Endodermal cell (in vitro differentiated cells): ENCODE measurements around the gene RRM2. TPM values are rescaled to one million over a fixed set of nuclear protein-coding genes. Genes with fewer than 3 reads are reported as not detected.

ENCODE experiments used
- DNase-seq: peaks from one replicate; pipeline ENCODE4 v3.0.0-alpha.2; 2017
- H3K27ac ChIP-seq: 2 replicates; pipeline ENCODE4 v1.5.1; 2013; ENCODE audit warnings: mild to moderate bottlenecking, low read depth, low read length, moderate library complexity
- H3K27me3 ChIP-seq: 2 replicates; pipeline ENCODE4 v1.6.1; 2013; ENCODE audit warnings: mild to moderate bottlenecking, low read length, moderate library complexity; ENCODE audit not compliant: insufficient read depth, control insufficient read depth, poor library complexity, severe bottlenecking
- H3K36me3 ChIP-seq: 2 replicates; pipeline ENCODE4 v1.7.0; 2013; ENCODE audit warnings: mild to moderate bottlenecking, low read length, moderate library complexity; ENCODE audit not compliant: control insufficient read depth, insufficient read depth
- H3K4me1 ChIP-seq: one replicate; pipeline ENCODE4 v1.7.0; 2013; ENCODE audit warnings: low read length; ENCODE audit not compliant: control insufficient read depth, insufficient read depth
- H3K4me3 ChIP-seq: 2 replicates; pipeline ENCODE4 v1.5.1; 2013; ENCODE audit warnings: mild to moderate bottlenecking, low read length, moderate library complexity
- H3K9ac ChIP-seq: 2 replicates; pipeline ENCODE4 v1.6.1; 2013; ENCODE audit warnings: mild to moderate bottlenecking, low read length, moderate library complexity; ENCODE audit not compliant: poor library complexity, severe bottlenecking; ENCODE audit errors: extremely low read depth
- H3K9me3 ChIP-seq: 2 replicates; pipeline ENCODE4 v1.6.1; 2013; ENCODE audit warnings: mild to moderate bottlenecking, low read length, moderate library complexity; ENCODE audit not compliant: control insufficient read depth
- H3K27ac Mint-ChIP-seq: 2 replicates; pipeline ENCODE4 v1.8.0; 2020; ENCODE audit warnings: mixed read lengths
- H3K27me3 Mint-ChIP-seq: 2 replicates; pipeline ENCODE4 v1.8.0; 2021; ENCODE audit warnings: mild to moderate bottlenecking, mixed read lengths; ENCODE audit not compliant: insufficient read depth
- H3K36me3 Mint-ChIP-seq: 2 replicates; pipeline ENCODE4 v1.8.0; 2020; ENCODE audit warnings: low read depth, mixed read lengths
- H3K4me1 Mint-ChIP-seq: 2 replicates; pipeline ENCODE4 v1.8.0; 2020; ENCODE audit warnings: mixed read lengths
- H3K4me3 Mint-ChIP-seq: 2 replicates; pipeline ENCODE4 v1.8.0; 2020; ENCODE audit warnings: mild to moderate bottlenecking, moderate library complexity, mixed read lengths
- H3K9me3 Mint-ChIP-seq: 2 replicates; pipeline ENCODE4 v1.8.0; 2020; ENCODE audit warnings: mild to moderate bottlenecking, mixed read lengths
- CTCF ChIP-seq: fragments of 200-600 bp; sonication (generic); conservative IDR thresholded peaks from 2 replicates; pipeline ENCODE4 v1.5.0; 2021; ENCODE audit warnings: antibody characterized with exemption, mild to moderate bottlenecking
- WGBS, 2 experiments: methylation state at CpG; one replicate each; pipeline versions ENCODE4 v1.1.5 to v1.1.7; 2013; ENCODE audit warnings: missing lambda C conversion rate in 2 of 2, mixed read lengths in 1 of 2; ENCODE audit not compliant: insufficient coverage in 1 of 2, insufficient read length in 1 of 2; 5-methylcytosine and 5-hydroxymethylcytosine counted together
- total RNA-seq, 2 donors: library from RNA; stranded (reverse); fragmentation: NEBNext Ultra II Directional in 1 of 2; extraction: Animal tissue kit (Norgen Biotek cat#: 25700) in 1 of 2; gene quantifications; 2 replicates in 1 of 2; 3 replicates in 1 of 2; pipeline ENCODE4 v1.2.1, GENCODE V29; 2021

Gene RRM2
- total RNA-seq, 2 donors from 2014 or later: 142 to 157 TPM

- no peaks in the 10 kb centered on the region for H3K9me3 ChIP-seq
- H3K4me1 ChIP-seq: no peaks in the 10 kb centered on the region
- H3K27me3 ChIP-seq: no peaks in the 10 kb centered on the region
- H3K36me3 Mint-ChIP-seq: peaks cover 3% of the 10 kb centered on the region
- H3K27ac ChIP-seq: peak overlapping the region; percentile 66
- no peak overlapping the region for H3K4me3 ChIP-seq
- H3K27me3 Mint-ChIP-seq: no peaks in the 10 kb centered on the region
- WGBS, 2 experiments: 92 to 95% methylated on average over 4 to 6 of the region's 6 CpGs
- no peak for TF ChIP-seq CTCF
- H3K4me3 Mint-ChIP-seq: no peak overlapping the region
- no peak for DNase-seq
- no peak overlapping the region for H3K9ac ChIP-seq
- H3K4me1 Mint-ChIP-seq: no peaks in the 10 kb centered on the region
- no peaks in the 10 kb centered on the region for H3K36me3 ChIP-seq
- peak overlapping the region; percentile 23 for H3K27ac Mint-ChIP-seq
- H3K9me3 Mint-ChIP-seq: no peaks in the 10 kb centered on the region
Measured at GRCh38 chr2:10159086-10159485, 36.5 kb downstream of the RRM2 start.

GRCh38 chr2:10159581-10160131 lies 37.1 kb downstream of the RRM2 start:
- Histone ChIP-seq H3K4me3 (no peak overlapping the region), H3K27me3 (no peaks in the 10 kb centered on the region), H3K4me1 (no peaks in the 10 kb centered on the region), H3K36me3 (no peaks in the 10 kb centered on the region), H3K27ac (peak overlapping the region; percentile 66), H3K9me3 (no peaks in the 10 kb centered on the region), H3K9ac (no peak overlapping the region)
- Mint-ChIP-seq H3K27me3 (no peaks in the 10 kb centered on the region), H3K4me1 (no peaks in the 10 kb centered on the region), H3K36me3 (peaks cover 3% of the 10 kb centered on the region), H3K27ac (no peak overlapping the region), H3K4me3 (no peak overlapping the region), H3K9me3 (no peaks in the 10 kb centered on the region)
- WGBS, 2 experiments: 81 to 83% methylated on average over 8 to 11 of the region's 11 CpGs
- peak; percentile 38 for DNase-seq
- TF ChIP-seq CTCF: no peak

DNA sequence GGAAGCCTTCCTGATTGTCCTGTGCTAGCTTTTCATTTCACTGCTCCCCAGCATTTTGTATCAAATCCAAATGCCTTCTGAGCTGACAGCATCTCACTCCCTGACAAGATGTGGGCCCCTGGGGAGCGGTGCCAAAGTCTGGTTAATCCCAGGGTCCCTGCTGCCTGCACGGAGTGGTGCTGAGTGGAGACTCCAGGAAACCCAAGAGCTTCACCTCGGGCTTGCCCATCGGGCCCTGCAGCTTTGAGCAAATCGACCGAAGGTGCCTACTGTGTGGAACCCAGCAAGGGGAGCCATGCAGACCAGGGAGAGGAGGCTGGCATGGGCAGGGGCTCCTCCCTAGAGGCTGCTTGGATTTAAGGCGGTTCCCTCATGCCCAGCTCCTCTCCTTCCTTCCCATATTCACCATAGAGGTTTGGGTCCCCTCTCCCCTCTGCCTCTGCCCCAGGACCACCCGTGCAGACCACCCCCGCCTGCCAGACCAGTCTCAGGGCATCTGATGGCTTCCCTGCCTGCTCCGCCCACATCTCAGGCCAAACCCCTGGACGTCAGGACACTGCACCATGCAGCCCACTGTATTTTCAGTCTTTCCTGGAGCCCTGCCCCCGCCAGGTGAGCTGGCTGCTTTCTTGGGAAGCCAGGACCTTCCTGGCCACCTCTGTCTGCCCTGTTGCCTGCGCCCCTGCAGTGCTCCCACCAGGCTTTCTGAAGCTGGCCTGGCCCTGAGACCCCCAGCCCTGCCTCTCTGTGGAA lies 37.8 kb downstream of the RRM2 start:
- Histone ChIP-seq H3K27ac (no peak overlapping the region), H3K27me3 (no peaks in the 10 kb centered on the region), H3K9ac (no peak overlapping the region), H3K4me3 (no peak overlapping the region), H3K9me3 (no peaks in the 10 kb centered on the region), H3K4me1 (no peaks in the 10 kb centered on the region), H3K36me3 (no peaks in the 10 kb centered on the region)
- DNase-seq: peak; percentile 38
- Mint-ChIP-seq H3K36me3 (peaks cover 3% of the 10 kb centered on the region), H3K27ac (no peak overlapping the region), H3K4me1 (no peaks in the 10 kb centered on the region), H3K4me3 (no peak overlapping the region), H3K9me3 (no peaks in the 10 kb centered on the region), H3K27me3 (no peaks in the 10 kb centered on the region)
- WGBS, 2 experiments: 91 to 95% methylated on average over 8 to 13 of the region's 13 CpGs
- TF ChIP-seq CTCF: no peak
